Right lobe of liver (tissue), 6 donors: ENCODE measurements around the gene CACNG1. TPM values are rescaled to one million over a fixed set of nuclear protein-coding genes. Genes with fewer than 3 reads are reported as not detected.

Source experiments
- ATAC-seq, 4 donors: fragments of 200-7000 bp; cut with Tn5 transposase; one replicate each; pipeline ENCODE4 v1.9.1; 2020; ENCODE audit warnings: mild to moderate bottlenecking in 4 of 4, moderate library complexity in 4 of 4
- DNase-seq, 3 donors: peaks; one replicate each; pipeline ENCODE4 v3.0.0-alpha.2; 2020
- H3K27ac ChIP-seq, 3 donors: fragments of 200-600 bp; one replicate each; pipeline ENCODE4 v1.8.0; 2022
- H3K27me3 ChIP-seq, 2 donors: fragments of 200-600 bp; one replicate each; pipeline ENCODE4 v1.8.0; 2022
- H3K36me3 ChIP-seq, 4 donors: fragments of 200-600 bp; sonication (generic) in 1 of 4; one replicate each; pipeline versions ENCODE4 v1.5.1 to v1.8.0; 2017 to 2022; ENCODE audit warnings: control low read depth in 1 of 4
- H3K4me1 ChIP-seq, 4 donors: fragments of 200-600 bp; sonication (generic) in 1 of 4; one replicate each; pipeline versions ENCODE4 v1.5.1 to v1.8.0; 2017 to 2022; ENCODE audit warnings: control low read depth in 1 of 4
- H3K4me3 ChIP-seq, 3 donors: fragments of 200-600 bp; one replicate each; pipeline ENCODE4 v1.8.0; 2022
- H3K9me3 ChIP-seq, 4 donors: fragments of 200-600 bp; sonication (generic) in 1 of 4; one replicate each; pipeline versions ENCODE4 v1.5.1 to v1.8.0; 2017 to 2022; ENCODE audit warnings: control low read depth in 1 of 4
- POLR2A ChIP-seq: fragments of 450-650 bp; IDR thresholded peaks from one replicate; pipeline ENCODE4 v1.6.1; 2017; ENCODE audit warnings: antibody characterized with exemption, mild to moderate bottlenecking
- WGBS: methylation state at CpG from one replicate; pipeline ENCODE4 v1.1.6; 2018; ENCODE audit warnings: low coverage, low lambda C conversion rate; ENCODE audit not compliant: insufficient coverage; ENCODE audit errors: missing lambda C conversion rate; 5-methylcytosine and 5-hydroxymethylcytosine counted together
- intact Hi-C, 2 donors: fragments of 100-400 bp; cut with DNase I; formaldehyde crosslinking; loops; one replicate each; pipeline versions ENCODE4 v1.11.2 to v1.14.1; 2022
- total RNA-seq, 6 experiments: library from RNA; depleted of rRNA in 2 of 6; stranded (reverse); fragments of >200 nt in 2 of 6; fragmentation: NEBNext Ultra II Directional in 3 of 6; extraction: Animal tissue kit (Norgen Biotek cat#: 25700) in 3 of 6; gene quantifications; one replicate each; pipeline versions ENCODE4 v1.1.0 to v1.2.4, GENCODE V29; 2016 to 2023
- TF ChIP-seq, protein P1 (sequence below), 4 donors: fragments of 200-600 bp in 3 of 4; fragments of 450-650 bp in 1 of 4; IDR thresholded peaks; one replicate each; pipeline versions ENCODE4 v1.5.1 to v1.8.0; 2016 to 2022; ENCODE audit warnings: antibody characterized with exemption in 4 of 4, mild to moderate bottlenecking in 2 of 4
- donor health status: DM: no; HTN: yes; CAD: no.
- donor health status: DM: no; HTN: no; CAD: no.
- donor health status: DM: no; HTN: no; CAD: no.
- donor health status: DM: no; HTN: yes; CAD: no.
- donor health status: DM: no; HTN: yes; CAD: no.

The CACNG1 gene
- total RNA-seq, 6 experiments from 2014 or later, result not detected

GRCh38 chr17:67017910-67018309, 26.4 kb upstream of the CACNG1 start:
- no peak for DNase-seq
- TF ChIP-seq, protein P1, sequence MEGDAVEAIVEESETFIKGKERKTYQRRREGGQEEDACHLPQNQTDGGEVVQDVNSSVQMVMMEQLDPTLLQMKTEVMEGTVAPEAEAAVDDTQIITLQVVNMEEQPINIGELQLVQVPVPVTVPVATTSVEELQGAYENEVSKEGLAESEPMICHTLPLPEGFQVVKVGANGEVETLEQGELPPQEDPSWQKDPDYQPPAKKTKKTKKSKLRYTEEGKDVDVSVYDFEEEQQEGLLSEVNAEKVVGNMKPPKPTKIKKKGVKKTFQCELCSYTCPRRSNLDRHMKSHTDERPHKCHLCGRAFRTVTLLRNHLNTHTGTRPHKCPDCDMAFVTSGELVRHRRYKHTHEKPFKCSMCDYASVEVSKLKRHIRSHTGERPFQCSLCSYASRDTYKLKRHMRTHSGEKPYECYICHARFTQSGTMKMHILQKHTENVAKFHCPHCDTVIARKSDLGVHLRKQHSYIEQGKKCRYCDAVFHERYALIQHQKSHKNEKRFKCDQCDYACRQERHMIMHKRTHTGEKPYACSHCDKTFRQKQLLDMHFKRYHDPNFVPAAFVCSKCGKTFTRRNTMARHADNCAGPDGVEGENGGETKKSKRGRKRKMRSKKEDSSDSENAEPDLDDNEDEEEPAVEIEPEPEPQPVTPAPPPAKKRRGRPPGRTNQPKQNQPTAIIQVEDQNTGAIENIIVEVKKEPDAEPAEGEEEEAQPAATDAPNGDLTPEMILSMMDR (IDR thresholded peaks at IDR 0.05), result no peak
- no peak for TF ChIP-seq POLR2A
- H3K27me3 ChIP-seq, result no peaks in the 10 kb centered on the region
- no peak overlapping the region for H3K27ac ChIP-seq
- WGBS, result 88% methylated on average over 14 of the region's 14 CpGs
- no peak overlapping the region for H3K4me3 ChIP-seq
- no peaks in the 10 kb centered on the region for H3K36me3 ChIP-seq
- H3K9me3 ChIP-seq, result no peaks in the 10 kb centered on the region
- intact Hi-C loops, result no loop called here
- no peaks in the 10 kb centered on the region for H3K4me1 ChIP-seq
- ATAC-seq, result no peak

DNA sequence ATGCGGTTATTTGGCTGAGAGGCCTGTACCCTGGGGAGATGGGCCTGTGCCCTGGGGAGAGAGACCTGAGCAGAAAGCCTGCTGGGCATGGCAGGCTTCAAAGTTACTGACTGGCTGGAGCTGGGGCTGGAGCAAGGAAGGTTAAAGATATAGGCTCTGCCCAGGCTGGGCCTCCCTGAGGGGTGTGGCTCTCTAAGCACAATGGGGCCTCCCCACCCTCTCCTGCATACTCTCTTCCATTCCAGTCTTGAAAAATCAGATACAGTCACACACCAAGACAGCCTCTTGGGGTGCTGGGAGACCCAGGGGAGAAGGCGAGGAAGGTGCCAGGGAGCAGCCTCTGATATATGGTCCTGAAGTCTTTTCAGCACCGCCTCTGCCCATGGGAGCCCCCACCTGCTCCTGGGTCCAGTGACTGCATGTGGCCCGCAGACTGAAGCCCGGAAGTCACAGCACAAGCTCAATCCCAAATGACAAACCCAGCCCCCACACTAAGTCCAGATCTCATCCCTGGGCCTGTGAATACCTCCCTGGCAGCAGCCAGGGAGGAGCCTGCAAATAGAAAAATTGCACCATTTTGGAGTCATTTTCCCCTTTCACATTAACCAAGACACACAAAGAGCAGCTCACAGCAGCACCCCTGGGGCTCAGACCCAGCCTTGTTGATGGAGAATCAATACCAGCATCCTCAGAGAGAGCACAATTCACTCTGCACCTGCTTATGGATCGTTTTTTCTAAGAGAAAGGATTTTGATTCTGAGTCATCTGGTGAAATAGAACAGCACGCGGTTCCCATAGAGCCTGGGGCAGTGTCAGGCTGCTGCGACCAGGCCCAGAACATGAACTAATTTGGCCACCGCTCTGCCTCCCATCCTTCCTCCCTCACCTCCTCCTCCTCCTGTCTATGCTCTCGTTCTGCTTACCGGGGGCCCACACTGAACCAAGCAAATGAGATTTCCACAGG, 25.6 kb upstream of the CACNG1 start:
- H3K9me3 ChIP-seq, result no peaks in the 10 kb centered on the region
- no peak overlapping the region for H3K27ac ChIP-seq
- no peak for ATAC-seq
- no peaks in the 10 kb centered on the region for H3K4me1 ChIP-seq
- H3K4me3 ChIP-seq, result no peak overlapping the region
- H3K27me3 ChIP-seq, result no peaks in the 10 kb centered on the region
- intact Hi-C loops, result no loop called here
- TF ChIP-seq, protein P1 (IDR thresholded peaks at IDR 0.05), result no peak
- no peak for TF ChIP-seq POLR2A
- no peaks in the 10 kb centered on the region for H3K36me3 ChIP-seq
- 81% methylated on average over 7 of the region's 12 CpGs for WGBS
- no peak for DNase-seq

DNA sequence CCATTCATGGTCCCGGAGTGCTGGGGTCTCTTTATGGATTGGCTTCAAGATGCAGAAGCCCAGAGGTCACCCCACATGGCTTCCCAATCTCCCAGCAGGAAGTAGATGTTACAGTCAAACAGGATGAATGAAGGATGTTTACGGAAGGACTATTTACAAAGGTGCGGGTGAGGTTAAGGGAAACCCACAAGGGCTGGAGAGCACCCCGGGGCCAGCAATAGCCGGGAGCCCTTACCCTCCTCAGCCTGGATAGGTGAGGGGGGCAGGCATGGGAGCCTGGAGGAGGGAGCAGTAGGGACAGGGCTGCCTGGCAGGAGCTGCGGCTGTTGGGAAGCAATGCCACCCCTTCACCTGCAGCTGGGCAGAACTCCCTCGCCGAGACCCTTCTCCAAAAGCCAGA, 24.5 kb upstream of the CACNG1 start:
- H3K9me3 ChIP-seq, result no peaks in the 10 kb centered on the region
- H3K36me3 ChIP-seq, result no peaks in the 10 kb centered on the region
- DNase-seq (no peak), ATAC-seq (no peak)
- WGBS, result 82% methylated on average over 1 of the region's 8 CpGs
- H3K27ac ChIP-seq, result no peak overlapping the region
- H3K4me1 ChIP-seq, result no peaks in the 10 kb centered on the region
- no peak overlapping the region for H3K4me3 ChIP-seq
- intact Hi-C loops, result no loop called here
- H3K27me3 ChIP-seq, result no peaks in the 10 kb centered on the region
- TF ChIP-seq, protein P1 (IDR thresholded peaks at IDR 0.05), result no peak
- TF ChIP-seq POLR2A, result no peak

DNA sequence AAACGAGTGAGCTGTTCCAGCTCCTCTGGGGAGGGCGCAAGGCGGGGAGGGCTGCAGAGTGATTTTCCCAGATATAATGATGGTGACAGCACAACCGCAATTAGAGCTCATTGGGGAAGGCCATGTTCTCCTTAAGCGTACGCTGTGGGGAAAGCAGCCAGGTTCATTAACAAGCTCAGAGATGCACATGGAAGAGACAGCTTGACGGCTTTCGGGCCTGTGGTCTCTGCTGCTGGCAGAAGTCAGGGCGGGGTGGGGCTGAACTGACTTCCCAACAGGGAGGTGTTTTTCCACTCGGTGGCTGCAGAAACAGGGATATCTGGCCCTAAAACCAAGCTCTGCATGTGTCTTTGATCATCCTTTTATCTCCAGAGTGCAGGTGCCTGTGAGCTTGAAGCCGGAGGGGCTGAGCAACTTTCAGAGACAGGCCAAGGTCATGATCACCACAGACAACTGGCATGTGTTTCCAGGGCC, 24.0 kb upstream of the CACNG1 start:
- no peak overlapping the region for H3K4me3 ChIP-seq
- H3K9me3 ChIP-seq, result no peaks in the 10 kb centered on the region
- H3K36me3 ChIP-seq, result no peaks in the 10 kb centered on the region
- no peaks in the 10 kb centered on the region for H3K4me1 ChIP-seq
- 84% methylated on average over 11 of the region's 11 CpGs for WGBS
- intact Hi-C loops, result no loop called here
- ATAC-seq (no peak), DNase-seq (no peak)
- no peak overlapping the region for H3K27ac ChIP-seq
- TF ChIP-seq, protein P1 (IDR thresholded peaks at IDR 0.05), result no peak
- no peak for TF ChIP-seq POLR2A
- H3K27me3 ChIP-seq, result no peaks in the 10 kb centered on the region
